ENCODE measurements around the gene MTMR2.

MTMR2 gene

DNA sequence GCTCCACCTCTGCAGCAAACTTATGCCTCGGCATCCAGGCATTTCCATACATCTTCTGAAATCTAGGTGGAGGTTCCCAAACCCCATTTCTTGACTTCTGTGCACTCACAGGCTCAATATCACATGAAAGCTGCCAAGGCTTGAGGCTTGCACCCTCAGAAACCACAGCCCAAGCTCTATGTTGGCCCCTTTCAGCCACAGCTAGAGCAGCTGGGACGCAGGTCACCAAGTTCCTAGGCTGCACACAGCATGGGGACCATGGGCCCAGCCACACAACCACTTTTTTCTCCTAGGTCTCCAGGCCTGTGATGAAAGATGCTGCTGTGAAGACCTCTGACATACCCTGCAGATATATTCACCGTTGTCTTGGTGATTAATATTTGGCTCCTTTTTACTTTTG is 24.7 kb upstream of the MTMR2 start:
- TF ChIP-seq, protein P1, sequence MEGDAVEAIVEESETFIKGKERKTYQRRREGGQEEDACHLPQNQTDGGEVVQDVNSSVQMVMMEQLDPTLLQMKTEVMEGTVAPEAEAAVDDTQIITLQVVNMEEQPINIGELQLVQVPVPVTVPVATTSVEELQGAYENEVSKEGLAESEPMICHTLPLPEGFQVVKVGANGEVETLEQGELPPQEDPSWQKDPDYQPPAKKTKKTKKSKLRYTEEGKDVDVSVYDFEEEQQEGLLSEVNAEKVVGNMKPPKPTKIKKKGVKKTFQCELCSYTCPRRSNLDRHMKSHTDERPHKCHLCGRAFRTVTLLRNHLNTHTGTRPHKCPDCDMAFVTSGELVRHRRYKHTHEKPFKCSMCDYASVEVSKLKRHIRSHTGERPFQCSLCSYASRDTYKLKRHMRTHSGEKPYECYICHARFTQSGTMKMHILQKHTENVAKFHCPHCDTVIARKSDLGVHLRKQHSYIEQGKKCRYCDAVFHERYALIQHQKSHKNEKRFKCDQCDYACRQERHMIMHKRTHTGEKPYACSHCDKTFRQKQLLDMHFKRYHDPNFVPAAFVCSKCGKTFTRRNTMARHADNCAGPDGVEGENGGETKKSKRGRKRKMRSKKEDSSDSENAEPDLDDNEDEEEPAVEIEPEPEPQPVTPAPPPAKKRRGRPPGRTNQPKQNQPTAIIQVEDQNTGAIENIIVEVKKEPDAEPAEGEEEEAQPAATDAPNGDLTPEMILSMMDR (IDR thresholded peaks at IDR 0.05; ENCODE audit: borderline replicate concordance, control extremely low read depth, extremely low read depth, insufficient read depth, missing control alignments), result no peak
- no peak for DNase-seq (ENCODE audit: low spot score)
- in situ Hi-C loops (cut with MboI; ENCODE audit: low sequenced_read_pairs, unreplicated experiment), result no loop called here

DNA sequence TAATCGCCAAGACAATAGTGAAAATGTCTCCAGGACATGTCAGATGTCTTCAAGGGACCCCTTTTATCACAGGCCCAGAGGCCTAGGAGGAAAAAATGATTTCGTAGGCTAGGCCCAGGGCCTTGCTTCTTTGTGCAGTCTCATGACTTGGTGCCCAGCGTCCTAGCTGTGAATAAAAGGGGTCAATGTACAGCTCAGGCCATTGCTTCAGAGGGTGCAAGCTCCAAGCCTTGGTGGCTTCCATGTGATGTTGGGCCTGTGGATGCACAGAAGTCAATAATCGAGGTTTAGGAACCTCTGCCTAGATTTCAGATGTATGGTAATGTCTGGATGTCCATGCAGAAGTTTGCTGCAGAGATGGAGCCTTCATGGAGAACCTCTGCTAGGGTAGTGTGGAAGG is 20.7 kb upstream of the MTMR2 start:
- TF ChIP-seq, protein P1 (IDR thresholded peaks at IDR 0.05; ENCODE audit: borderline replicate concordance, control extremely low read depth, extremely low read depth, insufficient read depth, missing control alignments), result no peak
- in situ Hi-C loops (cut with MboI; ENCODE audit: low sequenced_read_pairs, unreplicated experiment), result no loop called here
- no peak for DNase-seq (ENCODE audit: low spot score)

DNA sequence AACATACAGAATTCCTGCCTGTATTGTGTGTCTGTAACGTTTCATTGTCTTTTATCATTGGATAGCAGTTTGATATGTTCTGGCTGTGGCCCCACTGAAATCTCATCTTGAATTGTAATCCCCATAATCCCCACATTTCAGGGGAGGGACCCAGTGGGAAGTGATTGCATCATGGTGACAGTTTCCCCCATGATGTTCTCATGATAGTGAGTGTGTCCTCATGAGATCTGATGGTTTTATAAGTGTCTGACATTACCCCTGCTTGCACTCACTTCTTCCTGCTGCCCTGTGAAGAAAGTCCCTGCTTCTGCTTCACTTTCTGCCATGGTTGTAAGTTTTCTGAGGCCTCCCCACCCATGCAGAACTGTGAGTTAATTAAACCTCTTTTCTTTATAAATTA is 19.6 kb upstream of the MTMR2 start:
- TF ChIP-seq, protein P1 (IDR thresholded peaks at IDR 0.05; ENCODE audit: borderline replicate concordance, control extremely low read depth, extremely low read depth, insufficient read depth, missing control alignments), result no peak
- DNase-seq (ENCODE audit: low spot score), result no peak
- in situ Hi-C loops (cut with MboI; ENCODE audit: low sequenced_read_pairs, unreplicated experiment), result no loop called here

DNA sequence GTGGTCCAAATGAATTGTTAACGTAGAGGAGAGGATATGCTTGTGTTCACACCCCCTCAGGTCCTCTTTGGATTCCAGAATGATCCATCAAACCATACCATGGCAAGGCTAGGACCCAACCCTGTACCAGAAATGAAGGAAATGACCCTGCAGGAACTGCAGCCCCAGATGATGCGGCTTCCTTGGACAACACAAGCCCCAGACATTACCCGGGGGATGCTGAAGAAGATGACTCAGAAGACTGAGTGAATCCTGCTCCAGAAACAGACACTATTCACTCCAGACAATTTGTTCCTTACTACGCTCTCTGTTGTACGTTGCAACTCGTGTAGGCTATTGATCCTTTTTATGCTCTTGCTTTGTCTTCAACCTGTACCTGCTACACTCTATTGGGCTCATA is 15.2 kb upstream of the MTMR2 start:
- no peak for DNase-seq (ENCODE audit: low spot score)
- TF ChIP-seq, protein P1 (IDR thresholded peaks at IDR 0.05; ENCODE audit: borderline replicate concordance, control extremely low read depth, extremely low read depth, insufficient read depth, missing control alignments), result no peak
- in situ Hi-C loops (cut with MboI; ENCODE audit: low sequenced_read_pairs, unreplicated experiment), result no loop called here

DNA sequence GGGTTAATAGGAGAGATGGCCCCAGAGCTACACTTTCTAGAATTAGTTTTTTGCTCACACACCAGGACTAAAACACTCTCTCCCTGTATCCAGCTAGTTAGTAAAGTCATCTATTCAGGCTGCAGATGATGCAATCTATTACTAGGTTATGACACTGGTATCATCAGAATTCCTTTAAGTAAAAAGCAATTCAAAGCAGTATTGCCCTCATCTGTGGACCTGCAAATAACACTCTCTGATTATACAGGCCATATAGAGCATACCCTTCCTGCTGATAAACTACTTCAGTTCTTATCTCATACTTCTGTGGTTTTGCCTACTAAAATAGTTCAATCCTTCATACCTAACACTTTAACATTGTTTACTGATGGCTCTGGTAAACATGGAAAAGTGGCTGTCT is 13.5 kb upstream of the MTMR2 start:
- no peak for DNase-seq (ENCODE audit: low spot score)
- in situ Hi-C loops (cut with MboI; ENCODE audit: low sequenced_read_pairs, unreplicated experiment), result no loop called here

DNA sequence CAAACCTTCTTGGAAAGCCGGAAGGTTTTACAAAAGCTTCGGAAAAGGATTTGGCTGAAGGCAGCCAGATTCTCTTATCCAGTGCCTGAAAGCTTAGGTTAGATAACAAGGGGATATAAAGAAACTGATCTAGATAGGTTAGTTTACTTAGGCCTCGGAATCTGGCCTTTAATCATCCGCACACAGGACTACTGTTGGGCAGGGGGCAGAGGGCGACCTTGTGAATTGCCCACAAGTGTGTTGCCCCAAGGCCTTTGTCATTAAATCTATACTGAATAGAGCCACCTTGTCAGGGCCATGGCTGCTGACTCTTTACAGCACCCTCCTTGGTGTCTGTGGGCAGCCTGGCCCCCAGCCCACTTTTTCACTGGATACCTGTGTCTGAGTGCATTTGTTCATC is 9.7 kb upstream of the MTMR2 start:
- TF ChIP-seq, protein P1 (IDR thresholded peaks at IDR 0.05; ENCODE audit: borderline replicate concordance, control extremely low read depth, extremely low read depth, insufficient read depth, missing control alignments), result no peak
- DNase-seq (ENCODE audit: low spot score), result no peak
- in situ Hi-C loops (cut with MboI; ENCODE audit: low sequenced_read_pairs, unreplicated experiment), result no loop called here

More for the DNA sequence above, 13.5 kb upstream of the MTMR2 start:
- TF ChIP-seq, protein P1 (IDR thresholded peaks at IDR 0.05; ENCODE audit: borderline replicate concordance, control extremely low read depth, extremely low read depth, insufficient read depth, missing control alignments), result no peak

DNA sequence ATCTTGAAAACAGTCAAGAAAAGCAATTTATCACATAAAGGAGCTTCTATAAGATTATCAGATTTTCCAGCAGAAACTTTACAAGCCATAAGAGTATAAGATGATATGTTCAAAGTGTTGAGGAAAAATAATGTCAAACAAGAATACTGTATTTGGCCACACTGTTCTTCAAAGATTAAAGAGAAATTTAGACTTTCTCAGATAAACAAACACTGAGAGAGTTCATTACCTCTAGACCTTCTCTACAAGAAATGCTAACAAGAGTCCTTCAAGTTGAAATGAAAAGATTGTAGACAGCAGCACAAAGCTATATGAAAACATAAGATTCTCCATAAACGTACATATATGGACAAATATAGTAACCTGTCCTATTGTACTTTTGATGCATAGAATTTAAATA is 8.0 kb upstream of the MTMR2 start:
- in situ Hi-C loops (cut with MboI; ENCODE audit: low sequenced_read_pairs, unreplicated experiment), result no loop called here
- TF ChIP-seq, protein P1 (IDR thresholded peaks at IDR 0.05; ENCODE audit: borderline replicate concordance, control extremely low read depth, extremely low read depth, insufficient read depth, missing control alignments), result no peak
- no peak for DNase-seq (ENCODE audit: low spot score)
